ENCODE data around the gene PGP.

PGP gene

DNA sequence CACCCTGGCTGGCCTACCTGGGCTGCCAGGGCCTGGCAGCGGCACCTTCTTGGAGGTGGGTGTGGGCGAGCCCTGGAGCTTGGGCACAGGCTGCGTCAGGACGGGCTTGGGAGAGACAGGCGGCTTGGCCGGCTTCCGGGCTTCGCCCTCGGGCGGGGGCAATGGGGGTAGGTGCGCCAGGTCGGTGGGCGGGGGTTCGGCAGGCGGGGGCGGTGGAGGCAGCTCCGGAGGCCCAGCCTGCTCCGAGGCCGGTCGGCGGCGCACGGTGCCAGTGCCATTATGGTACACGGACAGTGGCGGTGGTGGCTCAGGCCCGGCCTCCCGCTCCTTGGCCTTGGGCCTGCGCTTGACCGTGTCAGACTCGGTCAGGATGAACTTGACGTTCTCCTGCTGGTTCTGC is 35.1 kb downstream of the PGP start:
- no peak for DNase-seq (ENCODE audit: low spot score)
- TF ChIP-seq CTCF (IDR thresholded peaks at IDR 0.05), result no peak
- Histone ChIP-seq H3K4me3 (no peak overlapping the region), H3K27ac (no peak overlapping the region)

- Histone ChIP-seq H3K27ac (no peak overlapping the region), H3K4me3 (no peak overlapping the region)
- no peak for DNase-seq (ENCODE audit: low spot score)
- TF ChIP-seq CTCF (IDR thresholded peaks at IDR 0.05), result no peak
Observed at GRCh38 chr16:2179107-2179501, 35.5 kb downstream of the PGP start.

DNA sequence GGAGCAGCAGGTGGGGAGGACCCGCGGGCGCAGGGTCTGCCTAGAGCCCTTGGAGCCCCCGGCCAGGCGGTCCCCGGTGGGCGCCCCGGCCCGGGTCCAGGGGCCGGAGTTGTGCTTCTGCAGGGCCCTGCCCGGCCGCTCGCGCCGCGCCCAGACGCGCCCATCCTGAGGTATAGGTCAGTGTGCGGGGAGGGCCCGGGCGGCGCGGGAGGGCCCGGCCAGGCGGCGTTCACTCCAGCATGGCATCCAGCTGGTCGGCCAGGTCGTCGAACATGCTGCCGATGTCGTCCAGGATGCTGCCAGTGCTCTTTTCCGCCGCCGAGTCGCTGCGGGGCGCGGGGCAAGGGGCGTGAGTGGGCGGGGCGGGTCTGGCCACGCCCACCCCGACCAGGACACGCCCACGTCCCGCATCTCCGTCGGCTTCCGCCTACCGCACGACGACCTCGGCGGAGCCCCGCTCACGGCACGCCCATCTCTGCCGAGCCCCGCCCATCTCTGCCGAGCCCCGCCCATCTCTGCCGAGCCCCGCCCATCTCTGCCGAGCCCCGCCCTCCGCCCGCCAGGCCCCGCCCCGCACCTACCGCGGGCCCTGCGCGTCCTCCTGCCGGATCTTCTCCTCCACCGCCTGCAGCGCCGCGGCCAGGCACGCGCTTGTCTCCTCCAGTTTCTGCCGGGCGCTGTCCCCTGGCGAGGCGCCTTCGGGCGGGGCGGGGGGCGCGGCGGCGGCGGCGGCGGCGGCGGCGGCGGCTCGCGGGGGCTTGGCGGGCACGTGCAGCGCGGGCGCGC is 36.1 kb downstream of the PGP start:
- no peak for DNase-seq (ENCODE audit: low spot score)
- Histone ChIP-seq H3K4me3 (no peak overlapping the region), H3K27ac (no peak overlapping the region)
- TF ChIP-seq CTCF (IDR thresholded peaks at IDR 0.05), result no peak

- no peak overlapping the region for H3K4me3 ChIP-seq
- H3K27ac ChIP-seq, result no peak overlapping the region
- no peak for TF ChIP-seq CTCF (IDR thresholded peaks at IDR 0.05)
- no peak for DNase-seq (ENCODE audit: low spot score)
Observed at GRCh38 chr16:2177561-2177960, 37.1 kb downstream of the PGP start.

DNA sequence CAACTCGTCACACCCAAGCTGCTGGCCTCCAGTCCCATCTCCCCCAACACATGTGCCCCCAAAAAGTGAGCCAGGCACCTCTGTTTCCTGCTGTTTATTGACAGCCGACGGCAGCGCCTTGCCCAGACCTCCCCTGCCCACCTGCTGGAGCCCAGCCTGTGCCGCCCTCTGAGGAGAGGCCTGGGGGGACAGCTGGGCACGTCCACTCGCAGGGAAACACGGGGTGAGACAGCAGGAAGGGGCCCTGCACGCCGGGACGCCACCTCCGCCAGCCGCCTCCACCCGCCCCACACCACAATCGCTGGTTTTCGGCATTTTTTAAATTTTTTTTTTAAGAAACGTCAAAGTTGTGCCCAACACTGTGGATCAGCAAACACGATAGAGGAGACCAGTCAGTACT is 37.5 kb downstream of the PGP start:
- no peak overlapping the region for H3K4me3 ChIP-seq
- no peak for DNase-seq (ENCODE audit: low spot score)

GRCh38 chr16:2176047-2176446 is 38.6 kb downstream of the PGP start:
- TF ChIP-seq CTCF (IDR thresholded peaks at IDR 0.05), result no peak
- H3K27ac ChIP-seq, result no peak overlapping the region
- H3K4me3 ChIP-seq, result no peak overlapping the region
- no peak for DNase-seq (ENCODE audit: low spot score)

More for the DNA sequence above, 37.5 kb downstream of the PGP start:
- no peak for TF ChIP-seq CTCF (IDR thresholded peaks at IDR 0.05)
- H3K27ac ChIP-seq, result no peak overlapping the region

GRCh38 chr16:2175454-2175853 is 39.2 kb downstream of the PGP start:
- DNase-seq (ENCODE audit: low spot score), result no peak
- H3K27ac ChIP-seq, result no peak overlapping the region
- H3K4me3 ChIP-seq, result no peak overlapping the region
- TF ChIP-seq CTCF (IDR thresholded peaks at IDR 0.05), result no peak
